Measurements from ENCODE around the gene FAM184A. TPM values are rescaled to one million over a fixed set of nuclear protein-coding genes. Genes with fewer than 3 reads are reported as not detected.

The FAM184A gene
- total RNA-seq, 4 donors from 2014 or later, result 7.6 to 11.2 (median 9.0) TPM

DNA sequence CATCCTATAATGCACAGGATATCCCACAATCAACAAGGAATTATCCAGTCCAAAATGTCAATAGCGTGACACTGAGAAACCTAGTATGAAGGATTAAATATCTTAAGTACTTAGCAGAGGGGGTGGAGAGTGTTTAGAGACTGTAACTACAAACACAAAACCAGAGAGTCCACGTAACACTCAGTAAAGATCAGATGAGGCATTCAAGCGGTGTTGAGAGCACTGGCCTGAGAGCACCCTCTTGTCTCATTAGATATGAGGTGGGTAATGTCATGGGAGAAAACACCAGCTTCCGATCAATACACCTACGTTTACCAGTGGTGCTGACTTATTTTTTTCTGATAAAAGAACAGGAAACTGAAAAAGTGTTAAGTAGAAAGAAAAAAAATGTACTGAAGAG, 2.3 kb downstream of the FAM184A start:
- DNase-seq (ENCODE audit: extremely low spot score), result peak; percentile 64
- no peak for TF ChIP-seq POLR2A (IDR thresholded peaks at IDR 0.05; ENCODE audit: low read depth)
- TF ChIP-seq POLR2AphosphoS5 (IDR thresholded peaks at IDR 0.05), result no peak
- no peak for TF ChIP-seq EP300 (IDR thresholded peaks at IDR 0.05)
- TF ChIP-seq, protein P1, sequence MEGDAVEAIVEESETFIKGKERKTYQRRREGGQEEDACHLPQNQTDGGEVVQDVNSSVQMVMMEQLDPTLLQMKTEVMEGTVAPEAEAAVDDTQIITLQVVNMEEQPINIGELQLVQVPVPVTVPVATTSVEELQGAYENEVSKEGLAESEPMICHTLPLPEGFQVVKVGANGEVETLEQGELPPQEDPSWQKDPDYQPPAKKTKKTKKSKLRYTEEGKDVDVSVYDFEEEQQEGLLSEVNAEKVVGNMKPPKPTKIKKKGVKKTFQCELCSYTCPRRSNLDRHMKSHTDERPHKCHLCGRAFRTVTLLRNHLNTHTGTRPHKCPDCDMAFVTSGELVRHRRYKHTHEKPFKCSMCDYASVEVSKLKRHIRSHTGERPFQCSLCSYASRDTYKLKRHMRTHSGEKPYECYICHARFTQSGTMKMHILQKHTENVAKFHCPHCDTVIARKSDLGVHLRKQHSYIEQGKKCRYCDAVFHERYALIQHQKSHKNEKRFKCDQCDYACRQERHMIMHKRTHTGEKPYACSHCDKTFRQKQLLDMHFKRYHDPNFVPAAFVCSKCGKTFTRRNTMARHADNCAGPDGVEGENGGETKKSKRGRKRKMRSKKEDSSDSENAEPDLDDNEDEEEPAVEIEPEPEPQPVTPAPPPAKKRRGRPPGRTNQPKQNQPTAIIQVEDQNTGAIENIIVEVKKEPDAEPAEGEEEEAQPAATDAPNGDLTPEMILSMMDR (IDR thresholded peaks at IDR 0.05), result no peak
- WGBS, result 84% methylated on average over 5 of the region's 5 CpGs
- intact Hi-C loops (cut with DNase I), result no loop called here
- Histone ChIP-seq H3K9me3 (no peaks in the 10 kb centered on the region), H3K4me3 (peak overlapping the region in 1 of 4 donors; percentile 85), H3K4me1 (peaks cover 7 to 60% (median 46%) of the 10 kb centered on the region in 4 donors), H3K36me3 (no peaks in the 10 kb centered on the region), H3K27ac (replicated peaks in 1 of 4) (peak overlapping the region; percentile 88 to 96 (median 92)), H3K27me3 (no peaks in the 10 kb centered on the region)

DNA sequence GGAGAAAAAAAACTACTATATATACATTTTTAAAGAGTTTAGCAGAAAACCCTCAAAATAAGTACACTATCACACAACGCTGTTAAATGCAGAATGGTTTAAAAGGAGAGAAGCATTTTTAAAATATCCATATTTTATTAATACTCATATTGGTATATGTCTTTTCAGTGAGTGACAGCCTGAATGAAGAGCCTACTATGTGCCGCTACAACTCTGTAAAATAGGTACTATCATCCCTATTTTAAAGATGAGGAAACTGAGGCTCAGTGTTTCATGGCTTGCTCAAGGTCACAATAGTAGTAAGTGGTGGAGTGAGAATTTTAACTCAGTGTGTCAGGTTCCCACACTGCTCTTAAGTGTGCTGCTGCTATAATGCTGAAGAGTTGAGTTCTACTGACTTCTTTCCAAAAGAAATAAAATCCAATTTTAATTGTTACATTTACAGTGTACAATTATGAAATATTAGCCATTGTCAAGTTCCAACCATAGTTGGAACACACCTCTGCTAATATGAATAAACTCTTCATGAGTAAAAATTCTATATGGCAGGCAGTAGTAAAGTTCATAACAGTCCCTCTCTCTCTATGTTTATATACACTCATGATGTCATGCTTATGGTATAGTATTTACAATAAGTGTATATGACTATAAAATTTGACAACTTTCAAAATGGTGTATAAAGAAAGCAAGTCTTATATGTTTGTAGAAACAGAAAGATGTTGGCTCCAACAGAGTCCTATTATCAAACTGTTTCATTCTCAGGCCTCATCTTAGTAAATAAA, 3.1 kb downstream of the FAM184A start:
- no peaks in the 10 kb centered on the region for H3K36me3 ChIP-seq
- DNase-seq (ENCODE audit: extremely low spot score), result no peak
- TF ChIP-seq POLR2A (IDR thresholded peaks at IDR 0.05; ENCODE audit: low read depth) (no peak), EP300 (IDR thresholded peaks at IDR 0.05) (no peak), POLR2AphosphoS5 (IDR thresholded peaks at IDR 0.05) (no peak)
- TF ChIP-seq, protein P1 (IDR thresholded peaks at IDR 0.05), result no peak
- peaks cover 7 to 60% (median 46%) of the 10 kb centered on the region in 4 donors for H3K4me1 ChIP-seq
- WGBS, result 97% methylated on average over 2 of the region's 2 CpGs
- no peak overlapping the region for H3K4me3 ChIP-seq
- H3K9me3 ChIP-seq, result no peaks in the 10 kb centered on the region
- intact Hi-C loops (cut with DNase I), result no loop called here
- H3K27me3 ChIP-seq, result no peaks in the 10 kb centered on the region
- H3K27ac ChIP-seq (replicated peaks in 1 of 4), result peak overlapping the region in 3 of 4 donors; percentile 88 to 96 (median 94)

GRCh38 chr6:119073307-119074051, 5.0 kb downstream of the FAM184A start:
- Histone ChIP-seq H3K9me3 (no peaks in the 10 kb centered on the region), H3K36me3 (no peaks in the 10 kb centered on the region), H3K4me1 (peaks cover 0 to 50% (median 42%) of the 10 kb centered on the region in 4 donors), H3K4me3 (no peak overlapping the region), H3K27ac (replicated peaks in 1 of 4) (peak overlapping the region in 2 of 4 donors; percentile 28 to 29), H3K27me3 (no peaks in the 10 kb centered on the region)
- TF ChIP-seq, protein P1 (IDR thresholded peaks at IDR 0.05), result no peak
- no peak for TF ChIP-seq EP300 (IDR thresholded peaks at IDR 0.05)
- TF ChIP-seq POLR2AphosphoS5 (IDR thresholded peaks at IDR 0.05), result no peak
- no peak for TF ChIP-seq POLR2A (IDR thresholded peaks at IDR 0.05; ENCODE audit: low read depth)
- peak; percentile 60 for DNase-seq (ENCODE audit: extremely low spot score)
- intact Hi-C loops (cut with DNase I), result no loop called here
- WGBS, result 72% methylated on average over 4 of the region's 4 CpGs

DNA sequence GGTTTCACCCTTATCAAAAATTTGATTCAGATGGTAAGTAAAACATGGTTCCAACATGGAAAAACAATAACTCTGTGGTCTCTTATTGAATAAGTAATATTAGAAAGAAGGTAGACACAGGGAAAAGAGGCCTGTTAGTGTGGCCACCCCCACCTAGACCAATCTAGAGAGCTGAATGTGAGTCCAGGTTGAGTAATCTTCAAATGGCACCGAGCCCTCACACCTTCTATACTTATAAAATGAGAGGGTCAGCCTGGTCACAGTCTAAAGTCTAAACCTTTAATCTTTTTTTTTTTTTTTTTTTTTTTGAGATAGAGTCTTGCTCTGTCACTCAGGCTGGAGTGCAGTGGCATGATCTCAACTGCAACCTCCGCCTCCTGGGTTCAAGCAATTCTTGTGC, 6.9 kb downstream of the FAM184A start:
- no peaks in the 10 kb centered on the region for H3K27me3 ChIP-seq
- no peak overlapping the region for H3K27ac ChIP-seq (replicated peaks in 1 of 4)
- TF ChIP-seq POLR2A (IDR thresholded peaks at IDR 0.05; ENCODE audit: low read depth) (no peak), EP300 (IDR thresholded peaks at IDR 0.05) (no peak), POLR2AphosphoS5 (IDR thresholded peaks at IDR 0.05) (no peak)
- TF ChIP-seq, protein P1 (IDR thresholded peaks at IDR 0.05), result no peak
- no peak overlapping the region for H3K4me3 ChIP-seq
- no peak for DNase-seq (ENCODE audit: extremely low spot score)
- no peaks in the 10 kb centered on the region for H3K36me3 ChIP-seq
- intact Hi-C loops (cut with DNase I), result no loop called here
- no peaks in the 10 kb centered on the region for H3K9me3 ChIP-seq
- WGBS, result 100% methylated on average over 2 of the region's 2 CpGs
- peaks cover 0 to 36% (median 27%) of the 10 kb centered on the region in 4 donors for H3K4me1 ChIP-seq

Data from esophagus muscularis mucosa (tissue), 4 donors.